ENCODE data around the gene ABHD6.

DNA sequence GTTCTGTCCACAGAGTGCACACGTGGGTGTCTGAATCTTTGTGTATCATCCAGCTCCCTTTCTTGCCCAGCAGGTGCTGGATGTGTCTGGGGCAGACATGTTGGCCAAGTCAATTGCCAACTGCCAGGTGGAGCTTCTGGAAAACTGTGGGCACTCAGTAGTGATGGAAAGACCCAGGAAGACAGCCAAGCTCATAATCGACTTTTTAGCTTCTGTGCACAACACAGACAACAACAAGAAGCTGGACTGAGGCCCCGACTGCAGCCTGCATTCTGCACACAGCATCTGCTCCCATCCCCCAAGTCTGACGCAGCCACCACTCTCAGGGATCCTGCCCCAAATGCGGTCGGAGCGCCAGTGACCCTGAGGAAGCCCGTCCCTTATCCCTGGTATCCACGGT lies 55.9 kb downstream of the ABHD6 start:
- TF ChIP-seq, protein P1, sequence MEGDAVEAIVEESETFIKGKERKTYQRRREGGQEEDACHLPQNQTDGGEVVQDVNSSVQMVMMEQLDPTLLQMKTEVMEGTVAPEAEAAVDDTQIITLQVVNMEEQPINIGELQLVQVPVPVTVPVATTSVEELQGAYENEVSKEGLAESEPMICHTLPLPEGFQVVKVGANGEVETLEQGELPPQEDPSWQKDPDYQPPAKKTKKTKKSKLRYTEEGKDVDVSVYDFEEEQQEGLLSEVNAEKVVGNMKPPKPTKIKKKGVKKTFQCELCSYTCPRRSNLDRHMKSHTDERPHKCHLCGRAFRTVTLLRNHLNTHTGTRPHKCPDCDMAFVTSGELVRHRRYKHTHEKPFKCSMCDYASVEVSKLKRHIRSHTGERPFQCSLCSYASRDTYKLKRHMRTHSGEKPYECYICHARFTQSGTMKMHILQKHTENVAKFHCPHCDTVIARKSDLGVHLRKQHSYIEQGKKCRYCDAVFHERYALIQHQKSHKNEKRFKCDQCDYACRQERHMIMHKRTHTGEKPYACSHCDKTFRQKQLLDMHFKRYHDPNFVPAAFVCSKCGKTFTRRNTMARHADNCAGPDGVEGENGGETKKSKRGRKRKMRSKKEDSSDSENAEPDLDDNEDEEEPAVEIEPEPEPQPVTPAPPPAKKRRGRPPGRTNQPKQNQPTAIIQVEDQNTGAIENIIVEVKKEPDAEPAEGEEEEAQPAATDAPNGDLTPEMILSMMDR (IDR thresholded peaks at IDR 0.05; ENCODE audit: insufficient read depth, low read depth, low read length): no peak
- TF ChIP-seq EZH2 (IDR thresholded peaks at IDR 0.05; ENCODE audit: insufficient read depth, low read length): no peak
